ENCODE measurements around the gene SLC35D2. TPM values are rescaled to one million over a fixed set of nuclear protein-coding genes. Genes with fewer than 3 reads are reported as not detected.
A peak's percentile ranks its signal among the peaks of the same experiment; 100 is the strongest.

Gene SLC35D2
- total RNA-seq (2021) = 17.9 and 19.0 TPM in 2 replicates
- long read RNA-seq, partial matches to known transcripts = 0 of 4 reads
- long read RNA-seq, other reads (novel, unspliced or antisense) = 1 of 4 reads

DNA sequence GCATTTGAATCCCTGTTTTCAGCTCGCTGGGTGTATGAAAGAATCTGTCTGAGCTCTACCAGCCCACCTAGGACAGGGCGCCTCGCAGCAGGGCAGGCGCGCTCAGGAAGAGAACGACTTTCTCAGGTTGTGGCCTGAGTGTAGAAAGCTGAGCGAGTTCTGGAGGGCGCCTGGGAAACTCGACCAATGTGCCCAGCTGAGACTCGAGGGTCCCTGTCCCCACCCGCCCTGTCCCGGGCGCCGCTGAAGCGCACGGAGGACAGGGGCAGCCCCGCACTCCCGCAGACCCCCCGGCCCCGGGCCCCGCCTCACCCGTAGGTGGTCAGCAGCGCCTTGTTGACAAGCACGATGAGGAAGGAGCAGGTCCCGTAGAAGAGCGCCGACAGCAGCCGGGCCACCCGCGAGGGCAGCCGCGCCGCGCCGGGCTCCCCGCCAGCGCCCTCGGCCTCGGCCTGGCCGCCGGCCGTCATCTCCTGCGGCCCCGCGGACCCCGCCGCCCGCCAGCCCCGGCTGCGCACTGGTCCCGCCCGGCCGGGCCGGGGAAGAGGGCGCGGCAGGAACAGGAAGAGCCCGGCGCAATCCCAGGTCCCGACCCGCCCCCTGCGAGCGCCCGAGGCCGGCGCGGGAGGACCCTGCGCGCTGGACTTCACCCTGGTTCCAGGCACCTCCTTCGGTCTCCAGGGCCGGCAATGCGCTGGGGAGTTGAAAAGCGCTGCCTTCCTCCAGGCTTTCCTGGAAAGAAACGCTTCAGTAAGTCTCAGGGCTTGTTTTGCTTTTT, at the start of gene SLC35D2:
TSS of gene SLC35D2 (minus strand) at position 547 of the 778 bp plus-strand sequence. CDS start at position 470, 77 bp downstream.
- Mint-ChIP-seq H3K27ac (peak within 1 kb of the TSS in 2 of 3 experiments; percentile 60 to 73; a peak in 2 of 7 replicates), H3K4me3 (peak within 1 kb of the TSS; percentile 73 to 87), H3K27me3 (ENCODE audit: low read depth) (no peaks in the 10 kb centered on the region), H3K4me1 (peaks cover 10 to 24% of the 10 kb centered on the region in 2 experiments), H3K9me3 (no peaks in the 10 kb centered on the region), H3K36me3 (ENCODE audit: insufficient read depth in 1 of 3, low read depth in 3 of 3) (peaks cover 3 to 26% (median 11%) of the 10 kb centered on the region in 3 experiments; a peak in 6 of 7 replicates)
- no peak within 1 kb of the TSS for H2BK20ac ChIP-seq (ENCODE audit: low read depth, low read length, poor library complexity, severe bottlenecking)
- no CpG with 5 or more reads among the region's 73 CpGs for WGBS (ENCODE audit: extremely low coverage, insufficient read length, low lambda C conversion rate)
- no peak within 1 kb of the TSS for H3K27ac ChIP-seq (ENCODE audit: insufficient read length, low read depth, low read length)
- H2BK120ac ChIP-seq (ENCODE audit: low read depth, low read length, poor library complexity, severe bottlenecking) = no peak within 1 kb of the TSS
- H3K4me2 ChIP-seq (ENCODE audit: insufficient read depth, insufficient read length, low read length) = peak within 1 kb of the TSS; percentile 89
- peak within 1 kb of the TSS; percentile 34 for H3K9ac ChIP-seq (ENCODE audit: extremely low read depth, insufficient read length, low read length)
- no peak within 1 kb of the TSS for H2BK5ac ChIP-seq (ENCODE audit: insufficient read length, low read length)
- H2AK5ac ChIP-seq (ENCODE audit: insufficient read length, low read length) = no peak within 1 kb of the TSS
- H3T11ph ChIP-seq (ENCODE audit: low read length) = no peak within 1 kb of the TSS
- H2AFZ ChIP-seq (ENCODE audit: low read length) = no peak within 1 kb of the TSS
- no peaks in the 10 kb centered on the region; the same call in 1 of the 2 replicates for H3K4me1 ChIP-seq (ENCODE audit: insufficient read depth, low read length)
- no peak within 1 kb of the TSS for H3K23ac ChIP-seq (ENCODE audit: insufficient read length, low read depth, low read length)
- no peak within 1 kb of the TSS for H4K91ac ChIP-seq (ENCODE audit: insufficient read length, low read depth, low read length)
- peak; percentile 74 for DNase-seq
- H4K5ac ChIP-seq (ENCODE audit: insufficient read length, low read depth, low read length) = no peak within 1 kb of the TSS
- H3K79me1 ChIP-seq (ENCODE audit: insufficient read depth, low read depth, low read length, poor library complexity, severe bottlenecking) = no peaks in the 10 kb centered on the region
- no peak within 1 kb of the TSS for H3K18ac ChIP-seq (ENCODE audit: insufficient read length, low read depth, low read length)
- H2BK12ac ChIP-seq (ENCODE audit: insufficient read length, low read depth, low read length) = no peak within 1 kb of the TSS
- TF ChIP-seq, protein P1, sequence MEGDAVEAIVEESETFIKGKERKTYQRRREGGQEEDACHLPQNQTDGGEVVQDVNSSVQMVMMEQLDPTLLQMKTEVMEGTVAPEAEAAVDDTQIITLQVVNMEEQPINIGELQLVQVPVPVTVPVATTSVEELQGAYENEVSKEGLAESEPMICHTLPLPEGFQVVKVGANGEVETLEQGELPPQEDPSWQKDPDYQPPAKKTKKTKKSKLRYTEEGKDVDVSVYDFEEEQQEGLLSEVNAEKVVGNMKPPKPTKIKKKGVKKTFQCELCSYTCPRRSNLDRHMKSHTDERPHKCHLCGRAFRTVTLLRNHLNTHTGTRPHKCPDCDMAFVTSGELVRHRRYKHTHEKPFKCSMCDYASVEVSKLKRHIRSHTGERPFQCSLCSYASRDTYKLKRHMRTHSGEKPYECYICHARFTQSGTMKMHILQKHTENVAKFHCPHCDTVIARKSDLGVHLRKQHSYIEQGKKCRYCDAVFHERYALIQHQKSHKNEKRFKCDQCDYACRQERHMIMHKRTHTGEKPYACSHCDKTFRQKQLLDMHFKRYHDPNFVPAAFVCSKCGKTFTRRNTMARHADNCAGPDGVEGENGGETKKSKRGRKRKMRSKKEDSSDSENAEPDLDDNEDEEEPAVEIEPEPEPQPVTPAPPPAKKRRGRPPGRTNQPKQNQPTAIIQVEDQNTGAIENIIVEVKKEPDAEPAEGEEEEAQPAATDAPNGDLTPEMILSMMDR (conservative IDR thresholded peaks at IDR 0.05) = no peak
- H3K9me3 ChIP-seq (ENCODE audit: control insufficient read depth, low read depth, low read length) = no peaks in the 10 kb centered on the region
- H4K20me1 ChIP-seq (ENCODE audit: control insufficient read depth, insufficient read depth, insufficient read length) = no peaks in the 10 kb centered on the region
- no peaks in the 10 kb centered on the region for H3K79me2 ChIP-seq (ENCODE audit: insufficient read depth, low read length)
- H3K4ac ChIP-seq (ENCODE audit: low read depth, low read length) = no peak within 1 kb of the TSS
- no peak within 1 kb of the TSS for H3K56ac ChIP-seq (ENCODE audit: insufficient read length, low read depth, low read length)
- no peak within 1 kb of the TSS for H2BK15ac ChIP-seq (ENCODE audit: low read depth, low read length)
- no peaks in the 10 kb centered on the region for H3K27me3 ChIP-seq (ENCODE audit: insufficient read depth, low read length)
- peaks cover 7% of the 10 kb centered on the region for H3K23me2 ChIP-seq (ENCODE audit: insufficient read length, low read depth, low read length, poor library complexity, severe bottlenecking)
- H3K14ac ChIP-seq (ENCODE audit: insufficient read depth, low read length) = peak within 1 kb of the TSS; percentile 38; the same call in 1 of the 2 replicates
- no peak within 1 kb of the TSS for H4K8ac ChIP-seq (replicated peaks; ENCODE audit: insufficient read length, low read depth, low read length)
